ENCODE results near the gene ADRB2. TPM values are rescaled to one million over a fixed set of nuclear protein-coding genes. Genes with fewer than 3 reads are reported as not detected.

ADRB2 gene
- total RNA-seq (2014; rRNA removed; shearing (Covaris generic)), result 0.17 and 0.18 TPM in 2 replicates

DNA sequence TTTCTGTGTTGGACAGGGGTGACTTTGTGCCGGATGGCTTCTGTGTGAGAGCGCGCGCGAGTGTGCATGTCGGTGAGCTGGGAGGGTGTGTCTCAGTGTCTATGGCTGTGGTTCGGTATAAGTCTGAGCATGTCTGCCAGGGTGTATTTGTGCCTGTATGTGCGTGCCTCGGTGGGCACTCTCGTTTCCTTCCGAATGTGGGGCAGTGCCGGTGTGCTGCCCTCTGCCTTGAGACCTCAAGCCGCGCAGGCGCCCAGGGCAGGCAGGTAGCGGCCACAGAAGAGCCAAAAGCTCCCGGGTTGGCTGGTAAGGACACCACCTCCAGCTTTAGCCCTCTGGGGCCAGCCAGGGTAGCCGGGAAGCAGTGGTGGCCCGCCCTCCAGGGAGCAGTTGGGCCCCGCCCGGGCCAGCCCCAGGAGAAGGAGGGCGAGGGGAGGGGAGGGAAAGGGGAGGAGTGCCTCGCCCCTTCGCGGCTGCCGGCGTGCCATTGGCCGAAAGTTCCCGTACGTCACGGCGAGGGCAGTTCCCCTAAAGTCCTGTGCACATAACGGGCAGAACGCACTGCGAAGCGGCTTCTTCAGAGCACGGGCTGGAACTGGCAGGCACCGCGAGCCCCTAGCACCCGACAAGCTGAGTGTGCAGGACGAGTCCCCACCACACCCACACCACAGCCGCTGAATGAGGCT is at the start of gene ADRB2:
Gene ADRB2, plus strand, starts transcription at position 559 of the 686 bp plus-strand sequence. CDS start 221 bp downstream, outside the sequence.
- DNase-seq, result peak; percentile 90
- H3K36me3 ChIP-seq (replicated peaks; ENCODE audit: control insufficient read depth, insufficient read depth, low read length), result no peaks in the 10 kb centered on the region
- peak within 1 kb of the TSS; percentile 71 for H3K4me3 ChIP-seq (ENCODE audit: insufficient read depth, low read depth, low read length)
- H3K27me3 ChIP-seq (ENCODE audit: control insufficient read depth, insufficient read depth, low read length), result peaks cover 21% of the 10 kb centered on the region

DNA sequence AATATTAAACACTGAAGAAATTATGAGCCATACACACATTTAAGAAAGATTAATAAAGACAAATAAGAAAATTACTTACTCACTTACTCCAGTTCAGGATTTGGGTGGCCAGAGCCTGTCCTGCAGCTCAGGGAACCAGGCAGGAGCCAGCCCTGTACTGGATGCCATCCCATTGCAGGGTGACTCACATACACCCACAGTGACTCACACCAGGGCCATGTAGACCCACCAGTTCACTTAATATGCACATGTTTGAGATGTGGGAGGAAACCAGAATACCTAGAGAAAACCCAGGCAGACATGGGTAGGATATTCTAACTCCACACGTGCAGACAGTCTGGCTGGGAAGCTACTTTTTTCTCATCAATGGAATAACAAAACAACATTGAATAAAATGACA is 49.6 kb upstream of the ADRB2 start:
- no peak for DNase-seq
- Histone ChIP-seq H3K36me3 (replicated peaks; ENCODE audit: control insufficient read depth, insufficient read depth, low read length) (no peaks in the 10 kb centered on the region), H3K27me3 (ENCODE audit: control insufficient read depth, insufficient read depth, low read length) (no peaks in the 10 kb centered on the region), H3K4me3 (ENCODE audit: insufficient read depth, low read depth, low read length) (no peak overlapping the region)

DNA sequence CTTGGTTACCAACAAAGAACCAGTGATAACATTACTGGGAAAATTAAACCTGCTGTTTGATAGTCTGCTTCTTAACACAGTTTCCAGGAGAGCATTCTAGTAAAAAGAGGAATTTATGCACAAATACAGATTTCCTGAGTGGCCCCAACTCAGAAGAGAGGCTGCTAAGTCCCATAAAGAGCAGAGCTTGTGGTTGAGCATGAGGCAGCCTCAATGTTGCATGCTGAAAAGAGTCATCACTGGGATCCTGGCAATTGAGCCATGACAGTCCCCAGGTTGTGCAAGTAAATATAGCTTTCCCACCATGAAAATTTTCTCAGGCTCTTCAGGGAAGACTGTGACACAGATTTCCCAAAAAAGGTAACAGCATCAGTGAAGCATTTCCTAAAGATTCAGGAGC is 47.5 kb upstream of the ADRB2 start:
- Histone ChIP-seq H3K4me3 (ENCODE audit: insufficient read depth, low read depth, low read length) (no peak overlapping the region), H3K36me3 (replicated peaks; ENCODE audit: control insufficient read depth, insufficient read depth, low read length) (no peaks in the 10 kb centered on the region), H3K27me3 (ENCODE audit: control insufficient read depth, insufficient read depth, low read length) (no peaks in the 10 kb centered on the region)
- DNase-seq, result no peak

DNA sequence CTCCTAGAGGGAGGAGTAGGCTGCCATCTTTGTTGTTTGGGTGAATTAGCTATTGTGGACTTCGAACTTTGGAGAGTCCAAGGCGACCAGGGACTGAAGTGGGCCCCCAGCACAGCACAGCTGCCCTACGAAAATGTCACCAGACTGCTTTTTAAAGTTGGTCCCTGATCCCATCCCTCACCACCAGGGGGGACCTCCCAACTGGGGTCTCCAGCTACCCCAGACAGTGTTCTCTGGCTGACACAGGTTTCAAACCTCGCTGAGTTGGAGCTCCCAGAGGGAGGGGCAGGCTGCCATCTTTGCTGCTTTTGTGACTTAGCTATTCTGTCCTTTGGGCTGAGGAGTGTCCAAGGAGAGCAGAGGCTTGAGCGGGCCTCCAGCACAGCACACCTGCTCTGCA is 45.7 kb upstream of the ADRB2 start:
- no peak for DNase-seq
- H3K4me3 ChIP-seq (ENCODE audit: insufficient read depth, low read depth, low read length), result no peak overlapping the region

DNA sequence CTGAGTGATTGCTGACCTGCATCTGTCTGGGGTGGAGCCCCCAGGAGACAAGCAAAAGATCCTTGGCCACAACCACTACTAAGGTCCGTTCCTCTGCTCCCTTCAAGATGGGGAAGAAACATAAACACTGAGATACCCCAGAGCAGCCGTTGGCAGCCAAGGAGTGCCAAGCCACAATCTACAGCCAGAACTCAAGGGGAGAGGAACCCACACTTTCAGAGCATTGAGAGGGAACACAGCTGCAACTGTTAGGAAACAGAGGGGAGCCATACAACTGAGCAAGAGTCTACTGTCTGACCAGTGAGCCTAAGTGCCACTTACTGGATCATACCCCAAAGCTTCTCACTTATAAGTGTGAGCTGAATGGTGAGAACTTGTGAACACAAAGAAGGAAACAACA is 44.6 kb upstream of the ADRB2 start:
- Histone ChIP-seq H3K27me3 (ENCODE audit: control insufficient read depth, insufficient read depth, low read length) (no peaks in the 10 kb centered on the region), H3K4me3 (ENCODE audit: insufficient read depth, low read depth, low read length) (no peak overlapping the region), H3K36me3 (replicated peaks; ENCODE audit: control insufficient read depth, insufficient read depth, low read length) (no peaks in the 10 kb centered on the region)
- no peak for DNase-seq

More for the DNA sequence above, 45.7 kb upstream of the ADRB2 start:
- Histone ChIP-seq H3K36me3 (replicated peaks; ENCODE audit: control insufficient read depth, insufficient read depth, low read length) (no peaks in the 10 kb centered on the region), H3K27me3 (ENCODE audit: control insufficient read depth, insufficient read depth, low read length) (no peaks in the 10 kb centered on the region)

DNA sequence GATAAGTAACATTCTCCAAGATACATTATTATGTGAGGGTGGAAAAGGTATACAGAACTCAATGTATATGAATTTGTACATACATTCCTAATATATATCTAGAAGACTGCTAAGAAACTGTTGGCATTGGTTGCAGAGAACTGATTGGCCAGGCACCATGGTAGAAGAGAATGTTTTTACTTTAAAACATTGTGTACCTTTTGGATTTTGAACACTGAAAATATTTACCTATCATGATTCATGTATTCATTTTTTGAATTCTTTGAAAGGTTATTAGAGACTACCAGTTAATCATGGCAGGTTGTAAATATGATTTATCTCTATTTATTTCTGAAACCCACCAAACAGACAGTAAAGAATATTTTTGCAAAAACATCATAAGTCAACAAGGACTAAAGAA is 41.2 kb upstream of the ADRB2 start:
- no peaks in the 10 kb centered on the region for H3K27me3 ChIP-seq (ENCODE audit: control insufficient read depth, insufficient read depth, low read length)
- no peak for DNase-seq
- H3K36me3 ChIP-seq (replicated peaks; ENCODE audit: control insufficient read depth, insufficient read depth, low read length), result no peaks in the 10 kb centered on the region
- no peak overlapping the region for H3K4me3 ChIP-seq (ENCODE audit: insufficient read depth, low read depth, low read length)

DNA sequence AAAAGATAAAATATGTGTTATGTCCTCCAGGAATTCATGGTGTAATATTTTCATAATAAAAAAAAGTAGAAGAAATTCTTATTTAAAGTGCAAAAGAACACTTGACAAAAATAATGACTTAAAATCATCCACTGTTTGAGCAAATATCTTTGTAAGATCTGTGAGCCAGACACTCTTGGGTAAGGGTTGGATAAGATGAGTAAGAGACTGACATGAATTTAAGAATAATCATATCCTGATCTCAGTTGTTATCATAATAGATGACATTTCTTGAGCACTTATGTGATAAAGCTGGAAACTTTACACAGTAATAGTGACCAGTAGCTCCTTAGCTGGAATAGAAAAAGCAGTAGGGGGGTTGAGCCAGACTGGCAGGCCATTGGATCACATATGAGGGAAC is 40.0 kb upstream of the ADRB2 start:
- no peak for DNase-seq
- Histone ChIP-seq H3K27me3 (ENCODE audit: control insufficient read depth, insufficient read depth, low read length) (no peaks in the 10 kb centered on the region), H3K4me3 (ENCODE audit: insufficient read depth, low read depth, low read length) (no peak overlapping the region), H3K36me3 (replicated peaks; ENCODE audit: control insufficient read depth, insufficient read depth, low read length) (no peaks in the 10 kb centered on the region)

DNA sequence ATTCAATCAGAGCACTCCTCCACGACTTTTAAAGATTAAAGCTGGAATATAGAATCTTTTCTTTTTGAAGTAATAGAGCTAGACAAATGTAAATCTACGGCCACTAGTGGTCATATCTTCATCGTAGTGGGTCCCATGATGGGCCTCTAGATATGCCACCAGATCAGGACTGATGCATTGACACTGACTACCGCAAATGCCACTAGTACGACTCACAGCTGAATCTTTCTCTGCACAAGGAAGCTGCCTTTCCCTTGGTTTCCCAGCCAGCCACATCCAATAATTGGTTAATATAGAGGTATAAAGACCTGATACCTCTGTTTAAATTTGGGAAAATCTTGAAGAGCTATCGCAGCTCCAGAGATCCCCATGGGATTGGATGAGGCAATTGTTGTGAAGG is 37.8 kb upstream of the ADRB2 start:
- Histone ChIP-seq H3K4me3 (ENCODE audit: insufficient read depth, low read depth, low read length) (no peak overlapping the region), H3K27me3 (ENCODE audit: control insufficient read depth, insufficient read depth, low read length) (no peaks in the 10 kb centered on the region), H3K36me3 (replicated peaks; ENCODE audit: control insufficient read depth, insufficient read depth, low read length) (no peaks in the 10 kb centered on the region)
- no peak for DNase-seq

DNA sequence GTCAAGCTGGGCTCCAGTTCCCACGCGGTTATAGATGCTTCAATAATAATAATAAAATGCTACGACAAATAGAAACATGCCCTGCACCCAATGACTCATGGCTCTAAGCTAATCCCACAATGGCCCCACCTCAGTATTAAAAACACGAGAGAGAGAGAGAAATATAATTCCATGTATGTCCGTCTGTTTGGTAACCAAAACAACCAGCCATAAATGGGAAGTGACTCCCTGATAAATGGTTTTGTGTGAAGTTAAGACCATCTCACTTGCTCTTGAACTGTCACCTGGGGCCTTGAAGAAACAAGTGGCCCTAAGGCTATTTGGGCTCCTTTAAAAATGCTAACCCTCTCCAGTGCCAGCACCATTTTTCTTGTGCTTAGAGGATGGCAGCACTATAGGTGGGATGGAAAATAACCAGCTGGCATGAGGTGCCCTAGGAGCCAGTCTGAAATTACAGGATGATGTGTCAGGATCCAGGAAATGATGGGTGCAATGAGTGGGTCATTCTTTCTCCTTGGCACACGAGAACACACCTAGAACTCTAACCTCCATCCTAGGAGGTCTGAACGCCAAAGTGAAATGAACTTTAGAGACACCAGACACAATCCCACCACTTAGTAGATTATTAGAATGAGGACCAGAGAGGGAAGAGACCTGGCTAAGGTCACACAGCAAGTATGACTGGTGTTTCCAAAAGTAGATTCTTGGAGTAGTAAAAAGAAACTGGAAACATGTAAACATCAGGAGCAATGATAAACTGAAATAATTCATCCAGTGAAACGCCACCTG is 35.7 kb upstream of the ADRB2 start:
- no peak for DNase-seq
- H3K27me3 ChIP-seq (ENCODE audit: control insufficient read depth, insufficient read depth, low read length), result no peaks in the 10 kb centered on the region

DNA sequence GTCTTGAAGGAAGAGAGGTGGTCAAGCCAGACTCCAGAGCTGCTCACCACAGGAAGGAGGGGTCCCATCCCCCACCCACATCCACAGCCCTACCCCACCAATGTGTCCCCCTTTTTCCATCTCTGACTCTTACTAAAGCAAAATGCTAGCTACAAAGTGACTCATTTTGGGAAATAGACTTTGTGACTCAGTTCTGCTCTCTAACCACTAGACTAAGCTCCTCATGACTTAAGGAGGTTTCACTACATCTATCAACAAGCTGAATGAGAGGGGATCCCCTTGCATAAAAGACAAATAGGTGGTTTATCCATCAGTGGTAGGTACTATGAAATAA is 35.1 kb upstream of the ADRB2 start:
- DNase-seq, result no peak
- H3K27me3 ChIP-seq (ENCODE audit: control insufficient read depth, insufficient read depth, low read length), result no peaks in the 10 kb centered on the region
- H3K4me3 ChIP-seq (ENCODE audit: insufficient read depth, low read depth, low read length), result no peak overlapping the region
- no peaks in the 10 kb centered on the region for H3K36me3 ChIP-seq (replicated peaks; ENCODE audit: control insufficient read depth, insufficient read depth, low read length)

More for the DNA sequence above, 35.7 kb upstream of the ADRB2 start:
- Histone ChIP-seq H3K36me3 (replicated peaks; ENCODE audit: control insufficient read depth, insufficient read depth, low read length) (no peaks in the 10 kb centered on the region), H3K4me3 (ENCODE audit: insufficient read depth, low read depth, low read length) (no peak overlapping the region)

DNA sequence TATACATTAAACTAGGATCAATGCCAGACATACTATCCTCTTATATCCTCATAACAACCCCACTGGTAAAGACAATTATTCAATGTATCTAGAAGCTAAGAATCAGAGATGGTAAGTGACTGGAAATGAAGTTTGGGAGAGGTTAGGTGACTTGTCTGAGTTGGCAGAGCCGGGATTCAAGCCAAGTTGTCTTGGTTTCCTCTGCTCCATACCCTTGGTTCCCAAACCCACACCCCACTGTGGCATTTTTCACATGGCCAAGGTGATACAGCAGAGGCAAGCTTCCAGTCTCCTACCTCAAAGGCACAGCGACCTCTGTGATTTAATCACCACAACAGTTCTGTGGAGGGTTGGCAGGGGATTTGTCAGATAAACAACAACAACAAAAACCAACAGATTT is 34.7 kb upstream of the ADRB2 start:
- Histone ChIP-seq H3K27me3 (ENCODE audit: control insufficient read depth, insufficient read depth, low read length) (no peaks in the 10 kb centered on the region), H3K36me3 (replicated peaks; ENCODE audit: control insufficient read depth, insufficient read depth, low read length) (no peaks in the 10 kb centered on the region), H3K4me3 (ENCODE audit: insufficient read depth, low read depth, low read length) (no peak overlapping the region)
- DNase-seq, result no peak

DNA sequence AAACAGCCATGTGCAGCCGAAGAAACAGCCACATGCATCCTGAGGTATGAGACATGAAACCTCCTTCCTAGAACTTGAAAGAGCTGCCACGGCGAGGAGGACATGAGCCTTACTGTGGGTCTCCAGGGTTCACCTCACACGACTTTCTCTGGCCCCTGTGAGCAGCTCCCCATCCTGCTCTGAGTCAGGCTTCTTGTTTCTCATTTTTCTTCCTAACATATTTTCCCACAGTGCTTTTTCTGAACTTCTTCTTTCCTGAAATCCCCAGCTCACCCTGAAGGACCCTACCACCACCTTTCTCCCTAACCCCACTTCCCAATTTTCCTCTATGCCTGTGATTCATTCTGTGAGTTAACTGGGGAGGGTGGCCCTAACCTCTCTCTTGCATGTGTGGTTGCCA is 33.7 kb upstream of the ADRB2 start:
- Histone ChIP-seq H3K36me3 (replicated peaks; ENCODE audit: control insufficient read depth, insufficient read depth, low read length) (no peaks in the 10 kb centered on the region), H3K4me3 (ENCODE audit: insufficient read depth, low read depth, low read length) (no peak overlapping the region), H3K27me3 (ENCODE audit: control insufficient read depth, insufficient read depth, low read length) (no peaks in the 10 kb centered on the region)
- DNase-seq, result no peak

DNA sequence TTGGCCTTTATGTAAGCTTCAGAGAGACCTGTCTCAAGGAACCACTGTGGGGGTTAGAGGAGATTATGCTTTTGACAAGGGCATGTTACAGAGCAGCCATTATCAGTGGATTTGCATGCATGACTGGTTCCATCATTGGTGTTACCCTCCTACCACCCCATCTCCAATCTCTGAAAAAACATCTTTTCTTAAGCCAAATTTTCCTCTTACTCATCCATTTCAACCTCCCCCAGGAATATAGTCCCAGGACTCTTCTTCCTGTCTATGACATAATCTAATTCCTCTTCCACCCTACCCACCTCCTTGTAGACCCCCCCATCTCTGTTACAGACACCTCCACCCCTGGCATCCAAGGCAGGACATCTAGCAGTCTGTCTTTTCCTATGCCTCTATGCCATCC is 33.1 kb upstream of the ADRB2 start:
- no peak for DNase-seq
- no peak overlapping the region for H3K4me3 ChIP-seq (ENCODE audit: insufficient read depth, low read depth, low read length)
- H3K27me3 ChIP-seq (ENCODE audit: control insufficient read depth, insufficient read depth, low read length), result no peaks in the 10 kb centered on the region
- H3K36me3 ChIP-seq (replicated peaks; ENCODE audit: control insufficient read depth, insufficient read depth, low read length), result no peaks in the 10 kb centered on the region

DNA sequence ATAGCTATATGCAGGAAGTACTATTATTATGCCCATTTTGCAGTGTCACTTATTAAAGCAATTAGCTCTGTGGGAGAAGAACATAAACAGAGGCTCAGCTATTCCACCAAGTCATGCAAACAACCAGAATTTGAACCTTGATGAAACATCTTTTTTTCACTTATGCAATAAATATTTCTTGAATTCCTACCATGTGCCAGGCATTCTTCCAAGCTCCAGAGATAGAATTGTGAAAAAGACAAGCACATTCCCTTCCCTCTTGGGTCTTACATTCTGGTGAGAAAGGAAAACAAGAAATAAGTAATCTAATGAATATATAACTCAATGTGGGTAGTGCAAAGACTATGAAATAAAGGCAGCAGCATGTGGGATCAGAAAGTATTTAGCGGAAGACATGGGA is 32.1 kb upstream of the ADRB2 start:
- Histone ChIP-seq H3K4me3 (ENCODE audit: insufficient read depth, low read depth, low read length) (no peak overlapping the region), H3K36me3 (replicated peaks; ENCODE audit: control insufficient read depth, insufficient read depth, low read length) (no peaks in the 10 kb centered on the region), H3K27me3 (ENCODE audit: control insufficient read depth, insufficient read depth, low read length) (no peaks in the 10 kb centered on the region)
- DNase-seq, result no peak

DNA sequence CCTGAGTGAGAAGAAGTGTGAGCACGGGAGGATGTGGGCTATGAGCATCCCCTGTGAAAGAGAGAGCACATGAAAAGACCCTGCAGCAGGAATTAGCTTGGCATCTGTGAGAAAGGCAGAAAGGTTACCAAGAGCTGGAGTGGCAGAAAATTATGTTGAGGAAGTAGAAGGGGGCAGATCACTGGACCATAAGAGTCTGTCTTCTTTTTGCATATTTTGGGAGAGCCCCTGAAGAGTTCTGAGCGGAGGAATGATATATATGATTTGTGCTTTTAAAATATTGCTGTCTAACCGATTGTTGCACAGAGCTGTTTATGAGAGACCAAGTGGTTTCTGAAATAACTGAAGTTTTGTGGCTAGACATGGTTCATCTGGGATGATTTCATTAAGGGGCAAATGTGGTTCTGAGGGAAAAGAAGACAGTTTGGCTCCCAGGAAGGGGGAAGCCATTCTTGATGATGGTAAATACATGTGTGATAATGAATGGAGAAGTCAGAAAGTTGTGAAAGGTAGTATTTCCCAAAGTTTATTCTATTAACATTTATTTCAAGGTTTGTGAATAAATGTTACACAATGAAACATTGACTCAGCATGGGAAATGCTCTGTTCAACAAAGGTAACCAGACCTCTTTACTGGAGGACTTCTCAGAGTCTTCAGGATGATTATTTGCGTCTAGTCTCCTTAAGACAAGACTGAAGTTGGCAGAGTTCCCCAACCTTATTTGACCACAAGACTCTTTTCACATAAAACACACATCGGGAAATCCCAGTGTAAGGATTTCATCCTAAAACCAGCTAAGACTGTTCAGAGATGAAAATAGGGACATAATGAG is 31.5 kb upstream of the ADRB2 start:
- no peaks in the 10 kb centered on the region for H3K27me3 ChIP-seq (ENCODE audit: control insufficient read depth, insufficient read depth, low read length)
- H3K4me3 ChIP-seq (ENCODE audit: insufficient read depth, low read depth, low read length), result no peak overlapping the region
- H3K36me3 ChIP-seq (replicated peaks; ENCODE audit: control insufficient read depth, insufficient read depth, low read length), result no peaks in the 10 kb centered on the region
- no peak for DNase-seq

Data from H7 (cell line).